ENCODE data around the gene MZT2A.

DNA sequence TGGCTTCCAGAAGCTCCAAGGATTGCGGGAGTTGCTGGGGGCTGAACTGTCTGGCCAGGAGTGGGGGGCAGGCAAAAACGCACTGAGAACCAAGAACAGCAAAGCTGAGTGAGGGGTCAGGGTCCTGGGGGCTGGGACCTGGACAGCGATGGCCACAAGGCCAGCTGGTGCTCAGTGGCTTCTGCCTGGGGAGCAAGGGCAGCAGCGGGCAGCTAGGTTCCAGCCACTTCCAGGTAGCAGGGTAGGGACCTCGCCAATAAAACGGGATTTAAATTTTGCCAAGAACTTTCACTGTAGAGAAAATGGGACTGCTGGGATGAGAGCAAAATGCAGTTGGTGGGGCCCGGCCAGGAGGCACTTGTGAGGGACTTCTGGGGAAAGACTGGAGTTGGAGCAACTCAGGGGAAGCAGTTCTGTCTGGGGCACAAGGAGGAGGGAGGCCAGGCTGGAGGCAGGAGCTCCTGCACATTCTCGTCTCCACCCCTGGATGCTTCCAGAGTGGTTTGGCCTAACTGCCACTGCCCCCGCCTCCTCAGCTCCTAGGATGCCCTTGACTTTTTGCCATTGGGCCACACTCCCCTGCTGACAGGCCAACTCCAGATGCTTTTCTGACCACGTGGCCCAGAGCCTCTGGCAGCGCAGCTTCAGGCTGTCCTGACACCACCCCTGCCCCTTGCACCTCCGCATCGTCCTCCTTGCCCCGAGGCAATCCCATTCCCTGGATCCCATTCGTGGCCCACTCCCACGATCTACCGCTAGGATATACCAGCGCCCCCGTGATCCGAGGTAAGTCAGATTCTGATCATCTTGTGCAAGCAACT is 30.0 kb upstream of the MZT2A start:
- TF ChIP-seq, protein P1, sequence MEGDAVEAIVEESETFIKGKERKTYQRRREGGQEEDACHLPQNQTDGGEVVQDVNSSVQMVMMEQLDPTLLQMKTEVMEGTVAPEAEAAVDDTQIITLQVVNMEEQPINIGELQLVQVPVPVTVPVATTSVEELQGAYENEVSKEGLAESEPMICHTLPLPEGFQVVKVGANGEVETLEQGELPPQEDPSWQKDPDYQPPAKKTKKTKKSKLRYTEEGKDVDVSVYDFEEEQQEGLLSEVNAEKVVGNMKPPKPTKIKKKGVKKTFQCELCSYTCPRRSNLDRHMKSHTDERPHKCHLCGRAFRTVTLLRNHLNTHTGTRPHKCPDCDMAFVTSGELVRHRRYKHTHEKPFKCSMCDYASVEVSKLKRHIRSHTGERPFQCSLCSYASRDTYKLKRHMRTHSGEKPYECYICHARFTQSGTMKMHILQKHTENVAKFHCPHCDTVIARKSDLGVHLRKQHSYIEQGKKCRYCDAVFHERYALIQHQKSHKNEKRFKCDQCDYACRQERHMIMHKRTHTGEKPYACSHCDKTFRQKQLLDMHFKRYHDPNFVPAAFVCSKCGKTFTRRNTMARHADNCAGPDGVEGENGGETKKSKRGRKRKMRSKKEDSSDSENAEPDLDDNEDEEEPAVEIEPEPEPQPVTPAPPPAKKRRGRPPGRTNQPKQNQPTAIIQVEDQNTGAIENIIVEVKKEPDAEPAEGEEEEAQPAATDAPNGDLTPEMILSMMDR (IDR thresholded peaks at IDR 0.05) = no peak
- TF ChIP-seq POLR2A (IDR thresholded peaks at IDR 0.05) = no peak

Data from Peyer's patch (tissue), 4 donors.